NCI-H524 (cell line): Measurements from ENCODE around the gene NAV2.

Source experiments
- DNase-seq, 2 experiments: peaks; one replicate each; lab custom pipeline; 2025; lab: John Stamatoyannopoulos, UW

Gene NAV2

GRCh38 chr11:19976281-19976941 is 263.8 kb downstream of the NAV2 start:
- DNase-seq: no peak

GRCh38 chr11:19977941-19978340 is 265.3 kb downstream of the NAV2 start:
- DNase-seq: no peak

GRCh38 chr11:19978668-19979518 is 266.3 kb downstream of the NAV2 start:
- DNase-seq: no peak

- no peak for DNase-seq
Measured at GRCh38 chr11:19979519-19979845, 266.8 kb downstream of the NAV2 start.

- DNase-seq: no peak
Measured at GRCh38 chr11:19980388-19980787, 267.8 kb downstream of the NAV2 start.

GRCh38 chr11:19980957-19981669 is 268.5 kb downstream of the NAV2 start:
- DNase-seq: no peak

GRCh38 chr11:19982774-19983495 is 270.3 kb downstream of the NAV2 start:
- DNase-seq: no peak

- DNase-seq: no peak
Measured at GRCh38 chr11:19984048-19984742, 271.6 kb downstream of the NAV2 start.

GRCh38 chr11:19985111-19985510 is 272.5 kb downstream of the NAV2 start:
- no peak for DNase-seq

GRCh38 chr11:19987331-19987801 is 274.7 kb downstream of the NAV2 start:
- no peak for DNase-seq

GRCh38 chr11:19988598-19988997 is 276.0 kb downstream of the NAV2 start:
- no peak for DNase-seq

GRCh38 chr11:19989191-19989590 is 276.6 kb downstream of the NAV2 start:
- no peak for DNase-seq

- no peak for DNase-seq
Measured at GRCh38 chr11:19992162-19992561, 279.5 kb downstream of the NAV2 start.

- DNase-seq: no peak
Measured at GRCh38 chr11:19992998-19993397, 280.4 kb downstream of the NAV2 start.

- no peak for DNase-seq
Measured at GRCh38 chr11:19994672-19995071, 282.0 kb downstream of the NAV2 start.

GRCh38 chr11:19995145-19995544 is 282.5 kb downstream of the NAV2 start:
- DNase-seq: no peak

GRCh38 chr11:19996571-19996970 is 283.9 kb downstream of the NAV2 start:
- no peak for DNase-seq

- no peak for DNase-seq
Measured at GRCh38 chr11:20000022-20000350, 287.3 kb downstream of the NAV2 start.

- DNase-seq: no peak
Measured at GRCh38 chr11:20000351-20001134, 287.9 kb downstream of the NAV2 start.

GRCh38 chr11:20002312-20003216 is 289.9 kb downstream of the NAV2 start:
- DNase-seq: no peak
